GM12865 (cell line): Measurements from ENCODE around the gene CCDC107.

Source experiments
- DNase-seq: peaks from one replicate; pipeline ENCODE4 v3.0.0; 2010; ENCODE audit warnings: low read depth
- H3K4me3 ChIP-seq: 2 replicates; pipeline ENCODE4 v1.5.1; 2011; ENCODE audit warnings: mild to moderate bottlenecking, low read depth, low read length, control low read depth
- CTCF ChIP-seq: IDR thresholded peaks from 2 replicates; pipeline ENCODE4 v1.5.1; 2011; ENCODE audit warnings: low read length, control low read depth, low read depth, inconsistent platforms; ENCODE audit not compliant: insufficient read depth; ENCODE audit errors: missing control alignments

Gene CCDC107

GRCh38 chr9:35705836-35706430 is 47.8 kb downstream of the CCDC107 start:
- TF ChIP-seq CTCF, result no peak
- no peak overlapping the region for H3K4me3 ChIP-seq
- no peak for DNase-seq

GRCh38 chr9:35706951-35707350 is 48.9 kb downstream of the CCDC107 start:
- DNase-seq, result no peak
- no peak for TF ChIP-seq CTCF
- no peak overlapping the region for H3K4me3 ChIP-seq

- no peak for DNase-seq
- TF ChIP-seq CTCF, result no peak
- H3K4me3 ChIP-seq, result no peak overlapping the region
These were observed 50.1 kb downstream of the CCDC107 start for GRCh38 chr9:35708146-35708545.

- no peak for TF ChIP-seq CTCF
- DNase-seq, result no peak
- no peak overlapping the region for H3K4me3 ChIP-seq
These were observed 52.9 kb downstream of the CCDC107 start for GRCh38 chr9:35710818-35711500.
